HL-60/S4 treated with phorbol 12-myristate 13-acetate at 8.2 ng/mL for 4 days and 3 days (cell line): ENCODE results near the gene MALRD1.

Experiments
- in situ Hi-C: fragments of 300-500 bp; cut with MboI; formaldehyde crosslinking; loops from 2 replicates; pipeline ENCODE4 v1.15.0; 2022; ENCODE audit warnings: low sequenced_read_pairs

The MALRD1 gene

GRCh38 chr10:19629567-19629966 lies 581.0 kb downstream of the MALRD1 start:
- in situ Hi-C loops: no loop called here

GRCh38 chr10:19634163-19634562 lies 585.6 kb downstream of the MALRD1 start:
- in situ Hi-C loops: no loop called here

- in situ Hi-C loops: no loop called here
These were observed 589.7 kb downstream of the MALRD1 start for GRCh38 chr10:19638182-19638895.

- in situ Hi-C loops: no loop called here
These were observed 590.3 kb downstream of the MALRD1 start for GRCh38 chr10:19638896-19639233.

- in situ Hi-C loops: no loop called here
These were observed 592.1 kb downstream of the MALRD1 start for GRCh38 chr10:19640566-19641263.

GRCh38 chr10:19651549-19651948 lies 602.9 kb downstream of the MALRD1 start:
- in situ Hi-C loops: no loop called here

- in situ Hi-C loops: no loop called here
These were observed 604.1 kb downstream of the MALRD1 start for GRCh38 chr10:19652750-19653149.

GRCh38 chr10:19653931-19654330 lies 605.3 kb downstream of the MALRD1 start:
- in situ Hi-C loops: no loop called here

- in situ Hi-C loops: no loop called here
These were observed 606.0 kb downstream of the MALRD1 start for GRCh38 chr10:19654576-19654975.

- in situ Hi-C loops: no loop called here
These were observed 607.9 kb downstream of the MALRD1 start for GRCh38 chr10:19656420-19657042.

GRCh38 chr10:19658131-19658530 lies 609.5 kb downstream of the MALRD1 start:
- in situ Hi-C loops: no loop called here

GRCh38 chr10:19658622-19659233 lies 610.1 kb downstream of the MALRD1 start:
- in situ Hi-C loops: no loop called here

- in situ Hi-C loops: no loop called here
These were observed 611.5 kb downstream of the MALRD1 start for GRCh38 chr10:19659920-19660655.

- in situ Hi-C loops: no loop called here
These were observed 614.7 kb downstream of the MALRD1 start for GRCh38 chr10:19663344-19663743.

- in situ Hi-C loops: no loop called here
These were observed 619.5 kb downstream of the MALRD1 start for GRCh38 chr10:19668116-19668515.

- in situ Hi-C loops: no loop called here
These were observed 627.5 kb downstream of the MALRD1 start for GRCh38 chr10:19676063-19676462.

- in situ Hi-C loops: no loop called here
These were observed 634.8 kb downstream of the MALRD1 start for GRCh38 chr10:19683356-19683755.

GRCh38 chr10:19683960-19684359 lies 635.4 kb downstream of the MALRD1 start:
- in situ Hi-C loops: no loop called here

- in situ Hi-C loops: no loop called here
These were observed 639.7 kb downstream of the MALRD1 start for GRCh38 chr10:19688344-19688743.

GRCh38 chr10:19689231-19689630 lies 640.6 kb downstream of the MALRD1 start:
- in situ Hi-C loops: no loop called here

GRCh38 chr10:19699299-19699698 lies 650.7 kb downstream of the MALRD1 start:
- in situ Hi-C loops: no loop called here
